Caki2 (cell line): ENCODE measurements around the gene WDR70. TPM values are rescaled to one million over a fixed set of nuclear protein-coding genes. Genes with fewer than 3 reads are reported as not detected.
"Not testable (repeated sequence)": the region's sequence is repeated elsewhere in the genome, so short reads cannot be mapped to it uniquely, and the experiment has no call there.

Experiments used
- DNase-seq: peaks from one replicate; pipeline ENCODE4 v3.0.0-alpha.2; 2015; ENCODE audit warnings: low read depth
- in situ Hi-C: cut with HindIII; loops from 2 replicates; pipeline ENCODE4 v1.10.0; 2016; ENCODE audit warnings: low sequenced_read_pairs, low pct_unique_long_range_greater_than_20kb, mixed read lengths
- total RNA-seq: library from RNA; depleted of rRNA; stranded (reverse); fragments of >200 nt; shearing (Covaris generic); gene quantifications from 2 replicates; pipeline ENCODE4 v1.2.3, GENCODE V29; 2014; ENCODE audit warnings: low replicate concordance; rRNA removed

Gene WDR70
- total RNA-seq, 1 experiment from 2014 or later, result 20.0 TPM

DNA sequence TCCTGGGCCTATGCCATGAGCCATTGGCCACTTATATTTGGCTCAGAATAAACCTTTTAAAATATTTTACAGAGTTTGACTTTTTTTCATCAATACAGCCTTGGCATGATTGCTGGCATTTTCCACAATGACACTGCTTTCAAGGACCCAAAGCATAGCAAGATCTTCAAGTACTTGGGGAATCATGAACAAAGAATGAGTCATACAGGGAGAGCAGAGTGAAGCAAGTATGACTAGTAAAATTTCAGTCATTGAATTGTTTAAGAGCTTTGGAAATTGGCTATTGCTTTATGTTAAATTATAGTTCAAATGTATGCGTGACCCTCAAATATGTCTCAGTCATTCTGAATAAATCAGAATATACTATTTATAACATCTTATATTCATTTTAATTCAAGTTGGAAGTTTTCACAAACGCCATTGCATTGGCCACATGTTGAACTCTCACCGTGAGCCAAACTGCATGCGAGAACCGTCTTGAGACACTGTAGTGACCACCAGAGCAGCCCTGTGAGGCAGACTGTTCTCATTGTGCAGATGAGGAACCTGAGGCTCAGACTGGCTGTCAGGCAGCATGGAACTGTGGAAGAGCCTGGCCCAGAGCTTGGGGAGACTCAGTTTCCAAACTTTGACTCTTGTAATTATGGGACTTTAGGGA lies 407.9 kb downstream of the WDR70 start:
- in situ Hi-C loops, result no loop called here
- DNase-seq, result peak; percentile 7

DNA sequence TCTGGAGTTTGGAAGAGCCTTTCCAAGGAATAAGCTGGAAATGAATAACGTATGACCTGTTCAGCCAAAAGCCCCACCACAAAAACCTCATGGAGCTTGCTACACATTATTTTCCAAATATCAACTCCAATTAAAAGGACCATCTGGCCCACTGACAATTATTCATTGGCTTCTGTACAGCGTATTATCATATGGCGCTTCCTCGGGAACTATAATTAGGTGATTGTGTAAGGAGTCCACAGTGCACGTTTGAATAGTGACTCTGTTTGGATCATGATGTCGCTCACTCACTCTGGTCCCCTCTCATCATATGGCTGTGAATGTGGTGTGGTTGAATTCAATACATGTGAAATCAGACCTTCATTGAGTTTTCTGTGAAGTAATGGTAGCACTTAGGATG lies 408.6 kb downstream of the WDR70 start:
- in situ Hi-C loops, result no loop called here
- DNase-seq, result no peak

DNA sequence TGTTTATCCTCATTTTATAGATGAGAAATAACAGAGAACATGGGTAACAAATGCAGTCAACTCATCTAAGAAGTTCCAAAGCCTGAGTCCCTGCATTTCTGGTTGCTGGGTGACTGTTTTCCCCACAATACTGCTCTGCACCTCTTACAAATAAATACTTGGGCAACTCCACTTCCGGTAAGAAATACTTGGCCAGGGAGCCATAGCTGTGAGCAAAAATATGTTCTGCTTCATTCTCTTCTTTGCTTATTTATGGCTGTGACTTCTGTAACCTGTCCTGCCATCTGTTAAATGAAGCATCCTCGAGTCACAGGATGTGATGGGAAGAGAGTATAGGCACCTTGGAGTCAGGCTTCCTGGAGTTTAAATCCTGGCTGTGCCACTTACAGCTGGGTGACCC lies 410.9 kb downstream of the WDR70 start:
- in situ Hi-C loops, result no loop called here
- peak; percentile 6 for DNase-seq

DNA sequence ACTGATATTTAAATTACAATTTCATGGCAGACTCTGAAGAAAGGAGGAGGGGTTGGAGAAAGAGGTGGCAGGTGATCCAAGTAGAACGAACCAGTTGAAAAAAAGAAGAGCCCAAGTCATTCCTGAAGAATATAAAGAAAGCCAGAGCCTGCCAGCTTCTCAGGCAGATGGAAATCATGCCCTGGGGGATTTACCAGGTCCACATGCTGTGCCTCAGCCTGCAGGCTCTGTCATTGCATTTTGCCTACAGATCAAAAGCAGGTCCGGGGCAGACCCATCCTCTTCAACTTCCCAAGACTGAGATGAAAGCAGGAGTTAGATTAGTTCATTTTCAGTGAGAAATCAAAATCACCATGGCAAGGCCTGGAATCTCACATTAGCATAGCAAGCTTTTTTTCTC lies 412.2 kb downstream of the WDR70 start:
- no peak for DNase-seq
- in situ Hi-C loops, result no loop called here

DNA sequence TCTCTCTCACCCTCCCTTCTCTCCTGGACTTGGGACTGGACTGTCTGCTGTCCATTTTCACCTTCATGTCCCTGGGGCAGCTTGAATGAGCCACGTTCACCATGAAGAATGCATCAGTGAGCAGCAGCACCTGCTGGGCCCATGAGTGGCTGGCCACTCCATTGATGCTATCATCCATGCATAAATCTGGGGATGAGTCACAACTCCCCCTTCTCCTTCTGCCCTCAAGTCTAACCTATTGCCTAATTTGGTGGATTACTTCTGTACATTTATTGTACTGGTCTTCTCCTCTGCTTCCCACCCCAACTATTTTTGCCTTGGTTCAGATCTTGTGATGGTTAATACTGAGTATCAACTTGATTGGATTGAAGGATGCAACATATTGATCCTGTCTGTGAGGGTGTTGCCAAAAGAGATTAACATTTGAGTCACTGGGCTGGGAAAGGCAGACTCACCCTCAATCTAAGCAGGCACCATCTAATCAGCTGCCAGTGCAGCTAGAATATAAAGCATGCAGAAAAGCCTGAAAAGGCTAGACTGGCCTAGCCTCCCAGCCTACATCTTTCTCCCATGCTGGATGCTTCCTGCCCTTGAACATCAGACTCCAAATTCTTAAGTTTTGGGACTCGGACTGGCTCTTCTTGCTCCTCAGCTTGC lies 414.0 kb downstream of the WDR70 start:
- peak; percentile 46 for DNase-seq
- in situ Hi-C loops, result no loop called here

DNA sequence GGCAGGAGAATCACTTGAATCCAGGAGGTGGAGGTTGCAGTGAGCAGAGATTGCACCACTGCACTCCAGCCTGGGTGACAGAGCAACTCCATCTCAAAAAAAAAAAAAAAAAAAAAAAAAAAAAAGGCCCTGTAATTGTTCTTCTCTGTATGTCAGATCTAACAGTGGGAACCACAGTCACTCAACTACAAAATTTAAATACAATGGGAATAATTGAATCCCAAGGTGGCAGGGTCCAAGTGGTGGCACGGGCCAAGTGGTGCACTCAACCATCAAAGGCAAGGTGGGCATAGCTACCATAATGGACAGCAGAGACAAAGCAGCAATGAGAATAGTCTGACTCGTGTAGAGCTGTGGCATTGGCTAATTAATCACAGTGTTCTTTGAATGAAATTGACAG lies 416.2 kb downstream of the WDR70 start:
- in situ Hi-C loops, DNase-seq: not testable (repeated sequence)

DNA sequence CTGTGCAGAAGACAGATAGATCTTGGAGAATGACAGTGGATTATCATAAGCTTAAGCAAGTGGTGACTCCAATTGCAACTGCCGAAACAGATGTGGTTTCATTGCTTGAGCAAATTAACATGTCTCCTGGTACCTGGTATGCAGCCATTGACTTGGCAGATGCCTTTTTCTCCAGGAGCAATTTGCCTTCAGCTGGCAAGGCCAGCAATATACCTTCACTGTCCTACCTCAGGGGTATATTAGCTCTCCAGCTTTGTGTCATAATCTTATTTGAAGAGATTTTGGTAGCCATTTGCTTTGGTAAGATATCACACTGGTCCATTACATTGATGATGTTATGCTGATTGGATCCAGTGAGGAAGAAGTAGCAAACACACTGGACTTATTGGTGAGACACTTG lies 417.3 kb downstream of the WDR70 start:
- DNase-seq, in situ Hi-C loops: not testable (repeated sequence)

DNA sequence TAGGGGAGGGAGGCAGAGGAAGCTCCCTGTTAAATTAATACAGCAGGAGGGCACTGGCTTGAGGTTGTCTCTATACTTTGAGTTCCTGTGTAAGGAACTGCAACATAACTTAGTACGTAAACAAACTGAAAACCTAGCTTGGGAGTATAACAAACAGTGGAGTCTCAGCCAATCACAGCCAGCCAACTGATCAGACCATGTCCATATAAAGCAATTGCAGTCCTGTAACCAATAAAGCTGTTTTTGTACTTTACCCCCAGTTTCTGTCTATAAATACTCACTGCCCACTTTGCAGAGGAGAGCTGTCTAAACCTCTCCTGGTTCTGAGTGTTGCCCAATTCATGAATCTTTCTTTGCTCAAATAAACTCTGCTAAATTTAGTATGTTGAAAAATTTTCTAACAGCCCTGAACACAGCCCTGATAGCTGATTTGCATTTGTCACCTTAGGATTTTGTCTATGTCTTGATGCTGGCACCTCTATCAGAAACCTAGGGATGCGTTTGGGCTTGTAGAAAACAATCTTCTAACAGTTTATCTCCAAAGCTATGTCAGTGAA lies 420.8 kb downstream of the WDR70 start:
- in situ Hi-C loops, result no loop called here

DNA sequence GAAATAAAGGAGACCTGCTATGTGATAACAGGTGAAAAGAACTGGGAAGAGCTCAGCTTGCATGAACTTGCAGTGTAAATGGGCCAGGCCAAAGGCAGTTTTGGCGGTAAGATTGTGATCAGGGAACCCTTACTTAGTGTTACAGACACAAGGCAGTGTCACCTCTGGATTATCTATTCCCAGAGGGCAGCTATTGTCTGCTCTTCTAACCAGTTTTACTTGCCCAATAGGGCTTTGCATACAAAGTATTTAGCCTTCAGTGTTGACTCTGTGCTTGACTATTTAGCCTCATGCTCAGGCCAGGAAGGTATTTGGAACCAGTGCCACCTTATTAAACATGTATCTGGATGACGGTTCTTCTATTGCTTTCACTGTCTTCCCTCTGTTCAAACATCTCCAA lies 422.4 kb downstream of the WDR70 start:
- in situ Hi-C loops, result no loop called here
- DNase-seq, result no peak

More for the DNA sequence above, 420.8 kb downstream of the WDR70 start:
- DNase-seq, result no peak

Other genes starting within 250 kb of the WDR70 start
- 1.7 and 16.7 TPM in 2 replicates for gene CPLANE1, start 129.9 kb upstream of the WDR70 start, total RNA-seq
- 35.5 and 53.3 TPM in 2 replicates for gene NUP155, start 8.2 kb upstream of the WDR70 start, total RNA-seq